ENCODE data around the gene METTL25B.

METTL25B gene

GRCh38 chr1:156744786-156745419, 16.6 kb downstream of the METTL25B start:
- Histone ChIP-seq H3K9me3 (ENCODE audit: insufficient read depth, low read depth, low read length) (no peaks in the 10 kb centered on the region), H3K4me3 (ENCODE audit: low read length) (no peak overlapping the region), H3K9ac (ENCODE audit: low read depth, low read length) (no peak overlapping the region; the same call in 1 of the 2 replicates), H3K27me3 (ENCODE audit: insufficient read depth, low read length) (no peaks in the 10 kb centered on the region), H3K27ac (ENCODE audit: low read length) (peak overlapping the region; percentile 78), H3K4me1 (ENCODE audit: insufficient read depth, low read length) (peaks cover 45% of the 10 kb centered on the region), H3K36me3 (ENCODE audit: insufficient read depth, low read depth, low read length) (peaks cover 44% of the 10 kb centered on the region)

- peaks cover 45% of the 10 kb centered on the region for H3K4me1 ChIP-seq (ENCODE audit: insufficient read depth, low read length)
- H3K36me3 ChIP-seq (ENCODE audit: insufficient read depth, low read depth, low read length): peaks cover 44% of the 10 kb centered on the region
- H3K27me3 ChIP-seq (ENCODE audit: insufficient read depth, low read length): no peaks in the 10 kb centered on the region
- H3K9ac ChIP-seq (ENCODE audit: low read depth, low read length): peak overlapping the region; percentile 100; the same call in 1 of the 2 replicates
- peak overlapping the region; percentile 89; the same call in 1 of the 2 replicates for H3K4me3 ChIP-seq (ENCODE audit: low read length)
- H3K9me3 ChIP-seq (ENCODE audit: insufficient read depth, low read depth, low read length): no peaks in the 10 kb centered on the region
- peak overlapping the region; percentile 100 for H3K27ac ChIP-seq (ENCODE audit: low read length)
These were observed 17.6 kb downstream of the METTL25B start for GRCh38 chr1:156745881-156746280.

DNA sequence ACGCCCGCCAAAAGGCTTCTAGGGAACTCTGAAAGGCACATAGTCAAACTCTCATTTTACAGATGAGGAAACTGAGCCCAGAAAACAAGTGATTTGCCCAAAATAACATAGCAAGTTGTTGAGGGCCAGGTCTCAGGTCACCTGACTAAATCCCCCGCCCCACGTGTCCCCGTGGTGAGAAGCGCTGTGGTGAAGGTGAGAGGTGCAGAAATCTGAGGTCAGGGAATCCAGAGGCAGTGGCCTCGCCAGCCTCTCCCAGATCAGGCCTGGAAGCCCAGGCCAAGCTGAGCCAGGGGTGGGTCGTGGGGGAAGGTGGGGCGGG, 18.1 kb downstream of the METTL25B start:
- H3K36me3 ChIP-seq (ENCODE audit: insufficient read depth, low read depth, low read length): peaks cover 44% of the 10 kb centered on the region
- peaks cover 45% of the 10 kb centered on the region for H3K4me1 ChIP-seq (ENCODE audit: insufficient read depth, low read length)
- H3K9ac ChIP-seq (ENCODE audit: low read depth, low read length): peak overlapping the region; percentile 100; the same call in 1 of the 2 replicates
- no peaks in the 10 kb centered on the region for H3K27me3 ChIP-seq (ENCODE audit: insufficient read depth, low read length)
- peak overlapping the region; percentile 100 for H3K27ac ChIP-seq (ENCODE audit: low read length)
- H3K9me3 ChIP-seq (ENCODE audit: insufficient read depth, low read depth, low read length): no peaks in the 10 kb centered on the region
- H3K4me3 ChIP-seq (ENCODE audit: low read length): peak overlapping the region; percentile 89; the same call in 1 of the 2 replicates

- H3K27me3 ChIP-seq (ENCODE audit: insufficient read depth, low read length): no peaks in the 10 kb centered on the region
- H3K4me1 ChIP-seq (ENCODE audit: insufficient read depth, low read length): peaks cover 39% of the 10 kb centered on the region
- no peaks in the 10 kb centered on the region for H3K9me3 ChIP-seq (ENCODE audit: insufficient read depth, low read depth, low read length)
- H3K36me3 ChIP-seq (ENCODE audit: insufficient read depth, low read depth, low read length): peaks cover 39% of the 10 kb centered on the region
- H3K9ac ChIP-seq (ENCODE audit: low read depth, low read length): peak overlapping the region; percentile 100
- peak overlapping the region; percentile 100 for H3K27ac ChIP-seq (ENCODE audit: low read length)
- peak overlapping the region; percentile 89 for H3K4me3 ChIP-seq (ENCODE audit: low read length)
These were observed 18.7 kb downstream of the METTL25B start for GRCh38 chr1:156746728-156747631.

DNA sequence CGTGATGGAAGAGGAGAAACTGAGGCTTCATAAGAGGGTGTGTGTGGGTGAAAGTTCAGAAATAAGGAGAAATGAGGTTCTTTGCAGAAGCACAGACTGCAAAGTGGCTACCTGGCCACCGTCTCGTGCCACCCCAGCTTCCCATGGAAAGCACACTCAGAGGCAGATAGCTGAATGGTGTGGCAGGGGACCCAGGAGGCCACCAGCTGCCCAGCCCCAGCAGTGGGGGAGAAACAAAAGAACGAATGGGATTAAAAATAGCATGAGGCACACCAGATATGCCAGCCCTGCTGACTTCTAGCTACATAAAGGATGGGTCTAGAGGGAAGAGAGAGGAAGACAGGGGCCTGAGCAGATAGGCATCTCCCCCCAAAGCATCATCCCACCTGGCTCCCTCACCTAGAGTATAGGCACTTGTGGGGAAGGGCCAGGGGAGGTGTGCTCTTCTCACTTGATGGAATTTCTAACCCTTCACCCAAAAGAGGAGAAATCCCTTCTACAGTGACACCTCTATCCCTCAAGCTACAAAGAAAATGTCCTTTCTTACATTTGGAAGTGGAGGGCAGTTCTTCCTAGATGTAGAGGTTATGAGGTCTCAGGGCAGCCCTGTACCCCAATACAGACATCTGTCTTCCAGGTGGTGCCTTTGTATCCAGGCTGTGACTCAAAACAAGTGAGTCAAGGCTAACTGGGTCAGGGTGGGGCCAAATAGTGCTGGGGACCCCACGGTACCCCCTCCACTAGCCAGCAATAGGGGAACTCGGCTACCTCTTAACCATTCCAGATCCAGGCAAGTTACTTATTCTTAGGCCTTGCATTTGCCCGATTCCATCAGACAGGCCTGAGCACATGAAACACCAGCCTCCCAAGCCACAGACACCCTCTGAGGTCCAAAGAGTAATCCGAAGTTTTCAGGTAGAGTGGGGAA, 19.7 kb downstream of the METTL25B start:
- H3K9me3 ChIP-seq (ENCODE audit: insufficient read depth, low read depth, low read length): no peaks in the 10 kb centered on the region
- H3K4me3 ChIP-seq (ENCODE audit: low read length): peak overlapping the region; percentile 82
- H3K4me1 ChIP-seq (ENCODE audit: insufficient read depth, low read length): peaks cover 45% of the 10 kb centered on the region
- no peaks in the 10 kb centered on the region for H3K27me3 ChIP-seq (ENCODE audit: insufficient read depth, low read length)
- H3K9ac ChIP-seq (ENCODE audit: low read depth, low read length): peak overlapping the region; percentile 99; the same call in 1 of the 2 replicates
- H3K27ac ChIP-seq (ENCODE audit: low read length): peak overlapping the region; percentile 58
- H3K36me3 ChIP-seq (ENCODE audit: insufficient read depth, low read depth, low read length): peaks cover 29% of the 10 kb centered on the region

- H3K9me3 ChIP-seq (ENCODE audit: insufficient read depth, low read depth, low read length): no peaks in the 10 kb centered on the region
- H3K9ac ChIP-seq (ENCODE audit: low read depth, low read length): peak overlapping the region; percentile 99; the same call in 1 of the 2 replicates
- peak overlapping the region; percentile 58 for H3K27ac ChIP-seq (ENCODE audit: low read length)
- H3K4me3 ChIP-seq (ENCODE audit: low read length): peak overlapping the region; percentile 82
- H3K27me3 ChIP-seq (ENCODE audit: insufficient read depth, low read length): no peaks in the 10 kb centered on the region
- peaks cover 21% of the 10 kb centered on the region for H3K36me3 ChIP-seq (ENCODE audit: insufficient read depth, low read depth, low read length)
- peaks cover 47% of the 10 kb centered on the region for H3K4me1 ChIP-seq (ENCODE audit: insufficient read depth, low read length)
These were observed 20.6 kb downstream of the METTL25B start for GRCh38 chr1:156748670-156749418.

- Histone ChIP-seq H3K4me1 (ENCODE audit: insufficient read depth, low read length) (peaks cover 47% of the 10 kb centered on the region), H3K36me3 (ENCODE audit: insufficient read depth, low read depth, low read length) (peaks cover 16% of the 10 kb centered on the region), H3K9ac (ENCODE audit: low read depth, low read length) (peak overlapping the region; percentile 99; the same call in 1 of the 2 replicates), H3K9me3 (ENCODE audit: insufficient read depth, low read depth, low read length) (no peaks in the 10 kb centered on the region), H3K27ac (ENCODE audit: low read length) (peak overlapping the region; percentile 44), H3K4me3 (ENCODE audit: low read length) (peak overlapping the region; percentile 82), H3K27me3 (ENCODE audit: insufficient read depth, low read length) (no peaks in the 10 kb centered on the region)
These were observed 21.3 kb downstream of the METTL25B start for GRCh38 chr1:156749419-156750118.

DNA sequence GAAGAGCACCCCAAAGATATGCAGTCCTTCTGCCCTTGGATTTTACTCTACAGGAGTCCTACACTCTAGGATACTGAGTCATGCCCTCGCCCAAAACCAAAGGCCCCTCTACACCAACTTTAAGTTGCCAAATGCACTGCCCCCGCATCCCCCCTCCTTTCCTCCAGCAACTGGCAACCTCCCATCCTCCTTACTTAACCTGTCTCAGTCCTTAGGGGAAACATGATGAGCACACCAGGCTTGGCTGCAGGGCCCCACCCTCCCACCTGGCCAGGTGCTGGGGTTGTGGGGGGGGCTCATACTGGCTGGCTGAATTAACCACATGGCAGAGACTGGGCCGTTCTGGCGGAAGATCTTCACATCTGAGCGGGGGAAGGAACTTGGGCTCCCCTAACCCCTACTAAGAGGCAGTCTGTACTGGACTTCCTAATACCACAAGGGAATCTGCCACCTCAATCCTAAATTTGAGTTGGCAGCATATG, 22.0 kb downstream of the METTL25B start:
- H3K27me3 ChIP-seq (ENCODE audit: insufficient read depth, low read length): no peaks in the 10 kb centered on the region
- peak overlapping the region; percentile 44 for H3K27ac ChIP-seq (ENCODE audit: low read length)
- peaks cover 47% of the 10 kb centered on the region for H3K4me1 ChIP-seq (ENCODE audit: insufficient read depth, low read length)
- peak overlapping the region; percentile 82 for H3K4me3 ChIP-seq (ENCODE audit: low read length)
- H3K36me3 ChIP-seq (ENCODE audit: insufficient read depth, low read depth, low read length): peaks cover 10% of the 10 kb centered on the region
- peak overlapping the region; percentile 99; the same call in 1 of the 2 replicates for H3K9ac ChIP-seq (ENCODE audit: low read depth, low read length)
- no peaks in the 10 kb centered on the region for H3K9me3 ChIP-seq (ENCODE audit: insufficient read depth, low read depth, low read length)

DNA sequence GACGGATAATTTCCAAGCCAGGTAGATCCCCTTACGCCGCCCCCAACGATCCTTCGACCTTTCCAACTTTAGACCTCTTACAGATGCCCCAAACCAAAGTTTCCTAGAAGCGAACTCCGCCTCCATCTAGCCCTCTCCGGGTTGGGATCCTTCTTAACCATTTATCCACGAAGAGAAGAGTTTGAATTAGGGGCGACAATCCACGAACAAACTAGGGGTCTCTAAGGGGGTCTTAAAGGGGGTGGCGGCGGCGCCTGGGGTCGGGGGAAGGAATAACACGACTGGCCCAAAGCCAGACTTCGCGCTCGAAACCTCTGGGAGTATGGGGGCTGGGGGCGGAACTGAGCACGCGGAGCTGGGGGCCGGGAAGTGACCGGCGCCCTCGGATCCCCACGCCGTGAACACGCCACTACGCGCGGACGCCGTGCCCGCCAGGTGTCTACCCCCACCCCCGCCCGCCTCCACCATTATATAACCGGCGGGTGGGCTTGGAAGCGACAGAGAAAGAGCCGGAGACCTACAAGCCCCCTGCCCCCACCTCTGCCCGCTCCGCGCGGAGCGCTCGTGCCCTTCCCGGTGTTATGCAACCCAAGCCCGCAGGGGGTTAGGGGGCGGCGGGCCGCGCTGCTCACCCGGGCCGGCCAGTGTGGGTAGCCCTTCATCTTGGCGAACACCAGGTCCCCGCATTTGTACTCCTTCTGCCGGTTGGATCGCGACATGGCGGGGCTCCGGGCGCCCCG, 22.6 kb downstream of the METTL25B start:
- no peaks in the 10 kb centered on the region for H3K27me3 ChIP-seq (ENCODE audit: insufficient read depth, low read length)
- H3K9ac ChIP-seq (ENCODE audit: low read depth, low read length): peak overlapping the region; percentile 99; the same call in 1 of the 2 replicates
- peak overlapping the region; percentile 82 for H3K4me3 ChIP-seq (ENCODE audit: low read length)
- peak overlapping the region; percentile 44 for H3K27ac ChIP-seq (ENCODE audit: low read length)
- no peaks in the 10 kb centered on the region for H3K9me3 ChIP-seq (ENCODE audit: insufficient read depth, low read depth, low read length)
- peaks cover 42% of the 10 kb centered on the region for H3K4me1 ChIP-seq (ENCODE audit: insufficient read depth, low read length)
- H3K36me3 ChIP-seq (ENCODE audit: insufficient read depth, low read depth, low read length): peaks cover 6% of the 10 kb centered on the region

GRCh38 chr1:156751451-156751756, 23.1 kb downstream of the METTL25B start, which contains the start of gene HDGF:
Gene HDGF (minus strand): TSS chr1:156751675. CDS start chr1:156751429, 246 bp downstream.
- peak within 1 kb of the TSS; percentile 95 for H3K27ac ChIP-seq (ENCODE audit: low read length)
- H3K36me3 ChIP-seq (ENCODE audit: insufficient read depth, low read depth, low read length): peaks cover 6% of the 10 kb centered on the region
- no peaks in the 10 kb centered on the region for H3K27me3 ChIP-seq (ENCODE audit: insufficient read depth, low read length)
- H3K4me3 ChIP-seq (ENCODE audit: low read length): peak within 1 kb of the TSS; percentile 82
- H3K9ac ChIP-seq (ENCODE audit: low read depth, low read length): peak within 1 kb of the TSS; percentile 99
- no peaks in the 10 kb centered on the region for H3K9me3 ChIP-seq (ENCODE audit: insufficient read depth, low read depth, low read length)
- peaks cover 37% of the 10 kb centered on the region for H3K4me1 ChIP-seq (ENCODE audit: insufficient read depth, low read length)

Data from iPS-20b (cell line).